Epithelial cell of esophagus (primary cell): Measurements from ENCODE around the gene NOP14.
A peak's percentile ranks its signal among the peaks of the same experiment; 100 is the strongest.

ENCODE experiments used
- DNase-seq: peaks from one replicate; pipeline ENCODE4 v3.0.0; 2010; ENCODE audit warnings: low read depth
- H3K4me3 ChIP-seq: 2 replicates; pipeline ENCODE4 v1.5.1; 2011; ENCODE audit warnings: mild to moderate bottlenecking, low read length, control low read depth
- TF ChIP-seq, protein P1 (sequence below): IDR thresholded peaks from 2 replicates; pipeline ENCODE4 v1.5.1; 2011; ENCODE audit warnings: low read depth, mild to moderate bottlenecking, low read length, control low read depth, inconsistent platforms; ENCODE audit not compliant: insufficient read depth; ENCODE audit errors: missing control alignments

The NOP14 gene

DNA sequence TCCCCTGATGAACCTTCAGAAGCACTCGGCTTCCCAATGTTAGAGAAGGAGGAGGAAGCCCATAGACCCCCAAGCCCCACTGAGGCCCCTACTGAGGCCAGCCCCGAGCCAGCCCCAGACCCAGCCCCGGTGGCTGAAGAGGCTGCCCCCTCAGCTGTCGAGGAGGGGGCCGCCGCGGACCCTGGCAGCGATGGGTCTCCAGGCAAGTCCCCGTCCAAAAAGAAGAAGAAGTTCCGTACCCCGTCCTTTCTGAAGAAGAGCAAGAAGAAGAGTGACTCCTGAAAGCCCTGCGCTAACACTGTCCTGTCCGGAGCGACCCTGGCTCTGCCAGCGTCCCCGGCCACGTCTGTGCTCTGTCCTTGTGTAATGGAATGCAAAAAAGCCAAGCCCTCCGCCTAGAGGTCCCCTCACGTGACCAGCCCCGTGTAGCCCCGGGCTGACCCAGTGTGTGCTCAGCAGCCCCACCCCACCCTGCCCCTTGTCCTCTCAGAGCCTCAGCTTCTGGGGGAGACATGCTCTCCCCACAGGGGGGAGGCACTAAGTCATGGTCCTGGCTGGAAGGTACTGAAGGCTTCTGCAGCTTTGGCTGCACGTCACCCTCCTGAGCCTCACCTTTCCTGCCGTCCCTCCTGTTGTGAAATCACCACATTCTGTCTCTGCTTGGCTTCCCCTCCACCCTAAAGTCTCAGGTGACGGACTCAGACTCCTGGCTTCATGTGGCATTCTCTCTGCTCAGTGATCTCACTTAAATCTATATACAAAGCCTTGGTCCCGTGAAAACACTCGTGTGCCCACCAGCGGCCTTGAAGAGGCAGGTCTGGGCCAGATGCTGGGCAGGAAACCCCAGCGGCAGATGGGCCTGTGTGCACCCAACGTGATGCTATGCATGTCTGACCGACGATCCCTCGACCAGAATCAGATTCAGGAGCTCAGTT lies 34.7 kb downstream of the NOP14 start:
- TF ChIP-seq, protein P1, sequence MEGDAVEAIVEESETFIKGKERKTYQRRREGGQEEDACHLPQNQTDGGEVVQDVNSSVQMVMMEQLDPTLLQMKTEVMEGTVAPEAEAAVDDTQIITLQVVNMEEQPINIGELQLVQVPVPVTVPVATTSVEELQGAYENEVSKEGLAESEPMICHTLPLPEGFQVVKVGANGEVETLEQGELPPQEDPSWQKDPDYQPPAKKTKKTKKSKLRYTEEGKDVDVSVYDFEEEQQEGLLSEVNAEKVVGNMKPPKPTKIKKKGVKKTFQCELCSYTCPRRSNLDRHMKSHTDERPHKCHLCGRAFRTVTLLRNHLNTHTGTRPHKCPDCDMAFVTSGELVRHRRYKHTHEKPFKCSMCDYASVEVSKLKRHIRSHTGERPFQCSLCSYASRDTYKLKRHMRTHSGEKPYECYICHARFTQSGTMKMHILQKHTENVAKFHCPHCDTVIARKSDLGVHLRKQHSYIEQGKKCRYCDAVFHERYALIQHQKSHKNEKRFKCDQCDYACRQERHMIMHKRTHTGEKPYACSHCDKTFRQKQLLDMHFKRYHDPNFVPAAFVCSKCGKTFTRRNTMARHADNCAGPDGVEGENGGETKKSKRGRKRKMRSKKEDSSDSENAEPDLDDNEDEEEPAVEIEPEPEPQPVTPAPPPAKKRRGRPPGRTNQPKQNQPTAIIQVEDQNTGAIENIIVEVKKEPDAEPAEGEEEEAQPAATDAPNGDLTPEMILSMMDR: no peak
- DNase-seq: no peak
- H3K4me3 ChIP-seq: no peak overlapping the region

DNA sequence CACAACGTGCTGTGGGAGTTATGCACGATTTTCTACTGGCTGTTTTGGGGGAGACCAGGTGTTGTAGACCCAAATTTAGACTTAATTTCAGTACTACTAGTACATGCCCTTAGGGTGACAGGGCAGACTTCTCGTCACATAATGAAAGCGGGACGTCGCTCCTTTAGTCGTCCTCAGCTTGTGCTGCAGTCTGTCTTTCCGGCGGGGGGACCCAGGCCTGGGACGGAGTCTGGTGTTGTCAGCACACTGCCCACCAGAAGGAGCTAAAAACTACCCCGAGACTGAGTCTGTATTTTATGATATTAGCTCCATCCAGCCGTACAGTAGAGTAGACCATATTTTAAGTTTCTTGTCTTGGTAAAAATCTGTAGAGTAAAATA lies 35.5 kb downstream of the NOP14 start:
- TF ChIP-seq, protein P1: no peak
- DNase-seq: no peak
- H3K4me3 ChIP-seq: no peak overlapping the region

DNA sequence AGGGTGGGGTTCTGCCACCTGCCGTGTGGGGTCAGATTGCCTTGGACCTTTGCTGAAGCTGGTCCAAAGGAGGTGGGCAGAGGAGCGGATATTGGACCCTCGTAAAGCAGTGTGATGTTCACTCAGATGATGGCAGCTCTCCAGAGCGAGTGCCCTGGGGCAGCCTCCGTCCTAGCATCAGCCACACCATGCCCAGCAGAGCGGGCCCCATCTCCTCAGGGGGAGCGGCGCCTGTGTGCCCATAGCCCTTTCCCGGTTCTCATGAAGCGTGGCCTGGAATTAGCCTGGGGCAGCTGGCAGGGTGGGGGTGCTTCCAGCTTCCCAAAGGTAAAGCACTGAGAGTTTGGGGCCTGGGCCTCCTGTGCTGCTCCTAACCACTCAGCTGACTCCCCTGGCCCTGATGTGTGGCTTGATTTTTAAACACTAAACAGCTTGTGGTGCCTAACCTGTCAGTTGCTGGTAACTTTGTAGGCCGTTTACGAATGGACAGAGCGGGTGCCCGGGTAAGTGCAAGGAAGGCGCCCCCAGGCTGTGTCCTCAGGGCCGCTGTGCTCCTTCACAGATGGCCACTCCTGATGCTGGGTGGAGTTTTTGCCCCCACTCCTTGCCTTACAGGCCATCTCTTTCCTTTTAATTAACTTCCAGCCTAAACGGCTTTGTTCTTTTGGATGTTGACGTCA lies 36.0 kb downstream of the NOP14 start:
- TF ChIP-seq, protein P1: no peak
- no peak overlapping the region for H3K4me3 ChIP-seq
- no peak for DNase-seq

DNA sequence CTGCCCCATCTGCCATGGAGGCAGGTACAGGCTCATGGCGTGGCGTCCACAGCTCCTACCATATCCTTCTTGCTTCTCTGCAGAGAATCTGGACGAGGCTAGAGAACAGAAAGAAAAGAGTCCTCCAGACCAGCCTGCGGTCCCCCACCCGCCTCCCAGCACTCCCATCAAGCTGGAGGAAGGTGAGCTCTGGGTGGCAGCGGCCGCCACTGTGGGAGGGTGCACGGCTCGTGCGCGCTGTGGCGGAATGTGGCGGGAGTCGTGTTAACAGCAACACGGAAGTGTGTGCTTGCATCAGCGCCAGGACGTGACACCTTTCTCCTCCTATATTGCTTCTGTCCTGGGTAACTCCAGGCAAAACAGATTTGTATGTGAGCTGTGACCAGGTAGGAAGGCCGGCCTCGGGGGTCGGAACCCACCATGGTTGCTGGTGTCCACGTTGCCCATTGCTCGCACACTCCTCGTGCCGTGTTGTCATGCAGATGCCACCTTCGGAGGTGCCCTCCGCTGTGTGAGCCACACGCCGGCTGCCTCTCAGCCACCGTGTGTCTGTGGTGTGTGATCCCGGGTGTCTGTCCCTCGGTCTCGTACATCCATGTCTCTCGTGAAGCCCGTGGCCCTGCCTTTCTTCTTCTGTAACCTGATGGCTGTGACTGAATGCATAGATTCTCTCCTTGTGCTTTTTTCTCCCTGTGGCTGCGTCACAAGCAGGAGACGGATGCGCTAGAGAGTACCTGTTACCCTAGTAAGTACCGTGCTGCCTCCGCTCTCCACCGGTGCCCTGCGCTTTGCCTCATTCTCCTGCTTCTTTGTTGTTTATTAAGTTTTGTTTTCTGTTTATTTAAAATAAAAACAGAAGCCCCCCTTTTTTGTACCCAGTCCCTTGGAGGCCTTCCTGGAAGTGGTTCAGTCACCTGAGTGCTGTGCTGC lies 37.0 kb downstream of the NOP14 start:
- DNase-seq: no peak
- no peak overlapping the region for H3K4me3 ChIP-seq
- TF ChIP-seq, protein P1: no peak

DNA sequence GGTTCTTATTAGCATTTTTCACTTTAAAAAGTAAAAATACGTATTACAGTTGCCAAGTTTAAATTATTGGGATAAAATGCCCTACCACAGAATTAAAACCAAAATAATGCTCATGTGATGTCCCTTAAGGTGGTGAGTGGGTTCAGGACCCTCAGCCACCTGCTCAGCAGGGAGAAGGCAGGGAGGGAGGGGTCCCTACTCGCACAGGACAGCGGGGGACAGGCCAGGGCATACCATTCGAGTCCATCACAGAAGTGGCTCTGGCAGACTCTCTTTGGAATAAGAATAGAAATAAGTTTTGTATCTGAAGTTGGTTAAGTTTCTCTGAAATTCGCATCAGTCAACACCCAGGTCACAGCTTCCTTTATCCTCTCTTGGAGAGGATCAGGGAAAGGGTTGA lies 37.7 kb downstream of the NOP14 start:
- no peak overlapping the region for H3K4me3 ChIP-seq
- TF ChIP-seq, protein P1: no peak
- no peak for DNase-seq

DNA sequence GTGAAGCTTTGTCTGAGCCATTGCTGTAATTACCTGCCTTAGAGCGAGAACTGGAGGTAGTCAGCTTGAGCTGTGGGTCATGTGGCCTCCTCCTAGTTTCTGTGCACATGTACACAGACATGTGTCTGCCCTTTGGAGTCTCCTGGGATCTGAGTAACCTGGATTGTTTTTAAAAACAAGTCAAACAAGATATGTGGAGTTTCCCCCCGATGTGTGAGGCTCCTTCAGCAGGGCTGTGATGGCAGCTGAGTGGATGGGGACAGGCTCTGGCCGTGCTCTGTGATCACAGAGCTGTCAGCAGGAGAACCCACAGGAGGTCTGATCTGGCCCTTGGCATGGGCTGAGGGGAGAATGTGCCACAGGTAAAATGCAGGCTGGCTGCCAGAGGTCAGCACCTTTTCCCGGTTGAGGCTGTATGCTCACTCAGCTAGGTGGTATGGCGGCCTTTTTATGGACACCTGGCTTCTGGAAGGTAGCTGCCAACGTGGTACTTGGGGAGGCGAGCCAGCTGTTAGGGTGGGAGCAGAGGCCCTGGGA lies 38.4 kb downstream of the NOP14 start:
- DNase-seq: peak; percentile 78
- no peak overlapping the region for H3K4me3 ChIP-seq
- TF ChIP-seq, protein P1: no peak
